Left lung (tissue), 10 donors: ENCODE results near the gene TXLNG. TPM values are rescaled to one million over a fixed set of nuclear protein-coding genes. Genes with fewer than 3 reads are reported as not detected.
"Not testable (repeated sequence)": the region's sequence is repeated elsewhere in the genome, so short reads cannot be mapped to it uniquely, and the experiment has no call there.

Source experiments
- ATAC-seq: fragments of 200-7000 bp; cut with Tn5 transposase; one replicate; pipeline ENCODE4 v1.9.1; 2020; ENCODE audit warnings: moderate library complexity
- DNase-seq, 4 donors: peaks; one replicate each; pipeline ENCODE4 v3.0.0-alpha.2; 2013 to 2020
- H3K27ac ChIP-seq, 2 donors: fragments of 200-600 bp; sonication (generic) in 1 of 2; one replicate each; pipeline versions ENCODE4 v1.5.0 to v1.8.0; 2020 to 2021
- H3K27me3 ChIP-seq, 2 donors: fragments of 200-600 bp; sonication (generic) in 1 of 2; one replicate each; pipeline versions ENCODE4 v1.5.0 to v1.8.0; 2020 to 2021
- H3K36me3 ChIP-seq, 2 donors: fragments of 200-600 bp; sonication (generic) in 1 of 2; one replicate each; pipeline versions ENCODE4 v1.5.0 to v1.8.0; 2020 to 2021
- H3K4me1 ChIP-seq, 2 donors: fragments of 200-600 bp; one replicate each; pipeline ENCODE4 v1.8.0; 2021
- H3K4me3 ChIP-seq, 2 donors: fragments of 200-600 bp; sonication (generic) in 1 of 2; one replicate each; pipeline versions ENCODE4 v1.5.0 to v1.8.0; 2020 to 2021; ENCODE audit warnings: mild to moderate bottlenecking in 1 of 2
- H3K9me3 ChIP-seq, 2 donors: fragments of 200-600 bp; sonication (generic) in 1 of 2; one replicate each; pipeline versions ENCODE4 v1.5.0 to v1.8.0; 2020 to 2021
- CTCF ChIP-seq, 2 donors: fragments of 200-600 bp; sonication (generic) in 1 of 2; IDR thresholded peaks; one replicate each; pipeline versions ENCODE4 v1.5.0 to v1.8.0; 2021; ENCODE audit warnings: antibody characterized with exemption in 2 of 2
- intact Hi-C, 2 donors: fragments of 100-400 bp; cut with DNase I; formaldehyde crosslinking; loops; one replicate each; pipeline versions ENCODE4 v1.11.2 to v1.14.2; 2022
- polyA plus RNA-seq, 6 donors: library from polyadenylated mRNA; unstranded; fragments of 120-200 nt; gene quantifications; one replicate each; pipeline ENCODE4 v1.2.1, GENCODE V29; 2013; ENCODE audit not compliant: insufficient read length in 6 of 6
- total RNA-seq, 2 donors: library from RNA; stranded (reverse); fragmentation: NEBNext Ultra II Directional; extraction: Animal tissue kit (Norgen Biotek cat#: 25700); gene quantifications; one replicate each; pipeline ENCODE4 v1.2.1, GENCODE V29; 2021
- donor health status: DM: no; HTN: yes; CAD: no.
- donor health status: DM: no; HTN: no; CAD: no.

TXLNG gene
- total and polyA plus RNA-seq, 8 donors = 9.6 to 18.2 (median 15.7) TPM

DNA sequence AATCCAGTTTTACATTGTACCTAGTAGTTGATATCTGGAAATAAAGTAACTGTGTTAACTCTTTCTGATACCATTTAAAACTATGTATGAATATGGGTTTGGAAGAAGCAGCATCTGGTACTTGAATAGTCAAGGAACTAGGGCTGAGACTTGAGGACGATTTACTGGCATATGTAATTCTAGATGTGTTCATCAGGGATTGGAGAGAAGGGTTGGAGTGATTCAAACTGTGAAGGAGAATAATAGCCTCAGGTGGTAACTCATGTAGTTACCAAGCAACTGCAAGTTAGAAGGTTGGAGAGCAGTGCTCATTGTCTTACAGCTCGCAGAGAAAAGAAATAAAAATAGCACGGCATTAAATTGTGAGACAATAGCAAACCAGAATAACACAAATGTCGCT is 29.5 kb upstream of the TXLNG start:
- no peak overlapping the region for H3K4me3 ChIP-seq
- no peaks in the 10 kb centered on the region for H3K4me1 ChIP-seq
- intact Hi-C loops = no loop called here
- no peaks in the 10 kb centered on the region for H3K27me3 ChIP-seq
- H3K27ac ChIP-seq = no peak overlapping the region
- no peaks in the 10 kb centered on the region for H3K9me3 ChIP-seq
- ATAC-seq (no peak), DNase-seq (no peak)
- peaks cover 5 to 69% of the 10 kb centered on the region in 2 donors for H3K36me3 ChIP-seq
- no peak for TF ChIP-seq CTCF (IDR thresholded peaks at IDR 0.05)

DNA sequence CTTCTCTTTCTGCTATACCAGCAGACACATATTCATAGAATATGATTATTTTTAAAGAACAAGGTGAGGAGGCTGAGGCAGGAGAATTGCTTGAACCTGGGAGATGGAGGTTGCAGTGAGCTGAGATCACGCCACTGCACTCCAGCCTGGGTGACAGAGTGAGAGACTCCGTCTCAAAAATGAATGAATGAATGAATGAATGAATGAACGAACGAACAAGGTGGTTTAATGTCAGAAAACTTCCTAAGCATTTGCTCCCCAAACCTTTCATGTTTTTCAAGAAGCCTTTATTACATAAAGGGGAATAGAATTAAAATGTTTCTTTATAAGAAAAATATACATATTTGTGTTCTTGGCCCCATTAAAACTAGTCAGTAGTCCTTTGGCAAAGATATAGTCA is 24.8 kb upstream of the TXLNG start:
- intact Hi-C loops, H3K27me3 ChIP-seq, H3K4me3 ChIP-seq, DNase-seq, H3K9me3 ChIP-seq, H3K27ac ChIP-seq, ATAC-seq, H3K4me1 ChIP-seq: not testable (repeated sequence)
- peaks cover 5 to 43% of the 10 kb centered on the region in 2 donors for H3K36me3 ChIP-seq

DNA sequence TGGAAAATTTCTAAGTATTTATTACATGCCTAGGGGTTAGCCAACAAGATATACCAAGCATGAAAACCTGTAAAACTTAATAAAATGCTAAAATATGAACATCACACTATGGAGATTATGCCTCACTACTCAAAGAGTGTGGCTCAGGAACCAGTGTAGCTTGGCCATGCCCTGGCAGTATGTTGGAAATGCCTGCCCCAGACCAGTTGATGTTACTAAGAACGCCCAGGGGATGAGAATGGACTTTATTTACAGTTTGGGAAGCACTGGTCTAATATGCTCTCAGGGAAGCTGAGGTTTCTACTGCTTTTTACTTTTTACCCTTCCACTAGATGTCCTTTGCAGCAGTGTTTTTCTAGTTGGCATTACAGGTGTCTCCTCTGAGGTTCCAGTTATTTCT is 23.7 kb upstream of the TXLNG start:
- Histone ChIP-seq H3K36me3 (peaks cover 5 to 34% of the 10 kb centered on the region in 2 donors), H3K4me3 (no peak overlapping the region), H3K4me1 (no peaks in the 10 kb centered on the region), H3K27me3 (no peaks in the 10 kb centered on the region), H3K9me3 (no peaks in the 10 kb centered on the region), H3K27ac (no peak overlapping the region)
- intact Hi-C loops = no loop called here
- TF ChIP-seq CTCF (IDR thresholded peaks at IDR 0.05) = no peak
- DNase-seq = no peak
- no peak for ATAC-seq

DNA sequence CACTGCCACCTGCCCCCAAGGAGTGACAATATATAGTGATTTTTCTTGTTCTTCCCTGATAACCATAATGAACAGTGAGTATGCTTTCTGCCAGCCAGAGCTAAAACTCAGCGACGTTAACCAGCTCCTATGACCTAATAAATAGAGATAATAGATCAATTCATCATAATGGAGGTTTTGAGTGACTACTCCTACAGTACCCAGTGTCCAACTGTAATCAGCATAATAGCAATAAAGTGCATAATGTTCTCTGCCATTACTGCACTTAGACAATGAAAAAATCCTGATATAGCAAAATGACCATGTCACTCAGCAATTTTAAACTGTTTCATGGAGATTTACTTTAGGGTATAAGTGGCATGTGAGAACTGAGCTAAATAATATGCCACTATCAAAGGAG is 20.7 kb upstream of the TXLNG start:
- H3K4me3 ChIP-seq = no peak overlapping the region
- H3K9me3 ChIP-seq = no peaks in the 10 kb centered on the region
- ATAC-seq (no peak), DNase-seq (no peak)
- H3K36me3 ChIP-seq = peaks cover 2 to 8% of the 10 kb centered on the region in 2 donors
- intact Hi-C loops = no loop called here
- no peaks in the 10 kb centered on the region for H3K4me1 ChIP-seq
- no peak for TF ChIP-seq CTCF (IDR thresholded peaks at IDR 0.05)
- H3K27ac ChIP-seq = no peak overlapping the region
- no peaks in the 10 kb centered on the region for H3K27me3 ChIP-seq

- intact Hi-C loops = no loop called here
- no peaks in the 10 kb centered on the region for H3K36me3 ChIP-seq
- no peak for TF ChIP-seq CTCF (IDR thresholded peaks at IDR 0.05)
Measured at GRCh38 chrX:16770970-16771482, 15.2 kb upstream of the TXLNG start.

More at GRCh38 chrX:16770970-16771482, 15.2 kb upstream of the TXLNG start:
- ATAC-seq = no peak
- Histone ChIP-seq H3K4me1 (no peaks in the 10 kb centered on the region), H3K27me3 (no peaks in the 10 kb centered on the region), H3K4me3 (no peak overlapping the region), H3K9me3 (no peaks in the 10 kb centered on the region), H3K27ac (no peak overlapping the region)
- no peak for DNase-seq
